Mucosa of descending colon (tissue), 3 donors: ENCODE data around the gene CD22. TPM values are rescaled to one million over a fixed set of nuclear protein-coding genes. Genes with fewer than 3 reads are reported as not detected.

Experiments used
- ATAC-seq: fragments of 200-7000 bp; cut with Tn5 transposase; one replicate; pipeline ENCODE4 v1.9.1; 2020; ENCODE audit warnings: mild to moderate bottlenecking, moderate library complexity
- DNase-seq, 3 donors: peaks; one replicate each; pipeline ENCODE4 v3.0.0-alpha.2; 2020
- H3K36me3 ChIP-seq: fragments of 200-600 bp; one replicate; pipeline ENCODE4 v1.8.0; 2021; ENCODE audit warnings: low read depth, mild to moderate bottlenecking
- H3K4me1 ChIP-seq: fragments of 200-600 bp; one replicate; pipeline ENCODE4 v1.8.0; 2021; ENCODE audit warnings: low read depth, mild to moderate bottlenecking
- H3K4me3 ChIP-seq: fragments of 200-600 bp; one replicate; pipeline ENCODE4 v1.8.0; 2021; ENCODE audit warnings: mild to moderate bottlenecking
- H3K9me3 ChIP-seq: fragments of 200-600 bp; one replicate; pipeline ENCODE4 v1.8.0; 2021; ENCODE audit warnings: mild to moderate bottlenecking
- CTCF ChIP-seq: fragments of 200-600 bp; IDR thresholded peaks from one replicate; pipeline ENCODE4 v1.8.0; 2022; ENCODE audit warnings: antibody characterized with exemption, mild to moderate bottlenecking
- intact Hi-C, 2 donors: fragments of 100-400 bp; cut with DNase I in 1 of 2; cut with micrococcal nuclease in 1 of 2; formaldehyde crosslinking; loops; one replicate each; pipeline versions ENCODE4 v1.11.0 to v1.11.1; 2022; cut with DNase I, micrococcal nuclease
- total RNA-seq, 3 donors: library from RNA; stranded (reverse); fragmentation: NEBNext Ultra II Directional in 2 of 3; extraction: Animal tissue kit (Norgen Biotek cat#: 25700) in 2 of 3; gene quantifications; one replicate each; pipeline versions ENCODE4 v1.2.1 to v1.2.4, GENCODE V29; 2021 to 2023
- donor health status: DM: no; HTN: no; CAD: no; lungs with moderate emphysema.
- donor health status: DM: no; HTN: no; CAD: no.
- donor health status: DM: no; HTN: yes; CAD: no.

Gene CD22
- total RNA-seq, 3 donors from 2014 or later, result 2.2 to 5.7 (median 4.1) TPM

GRCh38 chr19:35346193-35347052, 17.4 kb downstream of the CD22 start:
- TF ChIP-seq CTCF, result no peak
- peak; percentile 74 for ATAC-seq
- intact Hi-C loops, result no loop called here
- no peaks in the 10 kb centered on the region for H3K36me3 ChIP-seq
- no peaks in the 10 kb centered on the region for H3K4me1 ChIP-seq
- peak; percentile 55 to 81 (median 57) for DNase-seq
- H3K4me3 ChIP-seq, result no peak overlapping the region
- H3K9me3 ChIP-seq, result no peaks in the 10 kb centered on the region

GRCh38 chr19:35347171-35347929, 18.4 kb downstream of the CD22 start, which contains the start of gene FFAR1:
Gene FFAR1, plus strand, starts transcription at chr19:35347902. Its CDS starts 3,650 bp downstream, at chr19:35351552.
- no peaks in the 10 kb centered on the region for H3K36me3 ChIP-seq
- ATAC-seq (peak; percentile 17), DNase-seq (peak in 2 of 3 donors; percentile 33 to 44)
- H3K9me3 ChIP-seq, result no peaks in the 10 kb centered on the region
- TF ChIP-seq CTCF, result no peak
- intact Hi-C loops, result no loop called here
- no peak within 1 kb of the TSS for H3K4me3 ChIP-seq
- no peaks in the 10 kb centered on the region for H3K4me1 ChIP-seq

DNA sequence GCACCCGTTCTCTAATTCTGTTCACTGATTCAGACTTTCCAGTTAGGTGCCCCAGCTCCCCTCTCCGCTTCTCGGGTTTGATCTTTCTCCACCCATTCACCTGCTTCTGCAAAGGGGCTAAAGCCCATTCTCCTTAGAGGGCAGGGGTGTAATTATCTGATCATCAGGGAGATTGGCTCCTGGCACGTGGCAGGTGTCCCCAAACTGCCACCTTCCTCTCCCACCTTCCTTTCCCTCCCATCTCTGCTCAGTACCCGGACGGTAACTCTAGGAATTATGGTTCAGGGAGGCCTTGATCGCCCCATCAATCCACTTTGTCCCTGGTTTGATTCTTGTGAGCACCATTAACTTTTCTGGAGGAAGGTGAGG, 18.9 kb downstream of the CD22 start:
- H3K9me3 ChIP-seq, result no peaks in the 10 kb centered on the region
- no peaks in the 10 kb centered on the region for H3K4me1 ChIP-seq
- H3K36me3 ChIP-seq, result no peaks in the 10 kb centered on the region
- no peak for TF ChIP-seq CTCF
- no peak overlapping the region for H3K4me3 ChIP-seq
- ATAC-seq (no peak), DNase-seq (no peak)
- intact Hi-C loops, result no loop called here

DNA sequence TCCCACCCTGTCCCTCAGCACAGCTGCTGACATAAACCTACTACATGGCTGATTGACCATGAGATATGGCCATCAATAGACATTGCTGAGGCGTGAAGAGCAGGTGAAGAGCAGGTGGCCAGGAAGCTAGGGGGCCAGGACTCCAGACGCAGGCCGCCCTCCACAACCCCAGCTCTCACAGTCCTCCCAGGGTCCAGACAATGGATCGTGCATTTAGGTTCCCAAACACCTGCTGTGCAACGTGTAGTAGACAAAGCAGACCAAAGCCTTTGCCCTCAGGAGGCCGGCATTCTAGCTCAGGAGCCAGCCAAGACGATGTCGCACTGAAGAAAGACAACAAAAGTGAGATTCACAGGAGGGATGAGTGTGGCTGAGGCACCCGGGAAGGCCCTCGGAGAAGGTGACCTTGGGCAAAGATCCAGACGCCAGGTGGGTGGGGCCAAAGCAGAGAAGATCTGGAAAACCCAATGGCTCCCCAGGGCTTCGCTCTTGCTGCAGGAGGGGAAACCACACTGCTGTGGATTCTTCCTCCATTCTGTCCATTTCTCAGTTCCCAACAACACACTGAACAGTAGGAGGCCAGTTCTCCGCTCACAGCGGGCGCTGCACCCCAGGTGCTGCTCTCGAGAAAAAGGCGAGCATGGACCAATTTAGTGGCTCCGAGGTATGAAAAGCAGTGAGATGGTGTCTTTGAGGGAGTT, 20.1 kb downstream of the CD22 start:
- no peak for TF ChIP-seq CTCF
- Histone ChIP-seq H3K4me1 (no peaks in the 10 kb centered on the region), H3K36me3 (no peaks in the 10 kb centered on the region), H3K9me3 (no peaks in the 10 kb centered on the region), H3K4me3 (no peak overlapping the region)
- DNase-seq, result peak in 2 of 3 donors; percentile 18 to 41
- no peak for ATAC-seq
- intact Hi-C loops, result no loop called here
